Loucy (cell line): ENCODE measurements around the gene SCFD2.

Experiments
- H2AFZ ChIP-seq: fragments of 200-600 bp; sonication (generic); 2 replicates; pipeline ENCODE4 v1.6.0; 2016; ENCODE audit warnings: antibody characterized with exemption, mild to moderate bottlenecking, low read length, moderate library complexity
- H3F3A ChIP-seq: fragments of 200-600 bp; 2 replicates; pipeline ENCODE4 v1.6.0; 2016; ENCODE audit warnings: antibody characterized with exemption, low read depth, mild to moderate bottlenecking
- H3K27me3 ChIP-seq: fragments of 200-600 bp; sonication (generic); 2 replicates; pipeline ENCODE4 v1.6.1; 2014; ENCODE audit warnings: low read length, mild to moderate bottlenecking; ENCODE audit not compliant: insufficient read depth, poor library complexity, severe bottlenecking
- H3K36me3 ChIP-seq: fragments of 200-600 bp; sonication (generic); 2 replicates; pipeline ENCODE4 v1.6.1; 2016; ENCODE audit warnings: low read length; ENCODE audit not compliant: insufficient read depth
- H3K4me1 ChIP-seq: fragments of 200-600 bp; sonication (generic); 2 replicates; pipeline ENCODE4 v1.5.1; 2014; ENCODE audit warnings: low read length, mild to moderate bottlenecking; ENCODE audit not compliant: insufficient read depth, poor library complexity, severe bottlenecking
- H3K4me2 ChIP-seq: fragments of 200-600 bp; sonication (generic); 2 replicates; pipeline ENCODE4 v1.6.0; 2014; ENCODE audit warnings: antibody characterized with exemption, low read length, low read depth, mild to moderate bottlenecking; ENCODE audit not compliant: poor library complexity, severe bottlenecking
- H3K4me3 ChIP-seq: fragments of 200-600 bp; sonication (generic); 2 replicates; pipeline ENCODE4 v1.5.1; 2014; ENCODE audit warnings: low read length, mild to moderate bottlenecking, mixed read lengths; ENCODE audit not compliant: poor library complexity, severe bottlenecking
- H3K79me2 ChIP-seq: fragments of 200-600 bp; sonication (generic); 2 replicates; pipeline ENCODE4 v1.6.1; 2014; ENCODE audit warnings: low read length; ENCODE audit not compliant: insufficient read depth
- H3K9ac ChIP-seq: fragments of 200-600 bp; sonication (generic); 2 replicates; pipeline ENCODE4 v1.6.0; 2014; ENCODE audit warnings: mild to moderate bottlenecking, low read depth, low read length, moderate library complexity; ENCODE audit not compliant: poor library complexity, severe bottlenecking
- H3K9me2 ChIP-seq: fragments of 200-600 bp; sonication (generic); replicated peaks from 2 replicates; pipeline ENCODE4 v1.6.1; 2016; ENCODE audit warnings: low read depth, low read length, mixed read lengths
- H3K9me3 ChIP-seq: fragments of 200-600 bp; sonication (generic); 2 replicates; pipeline ENCODE4 v1.6.1; 2014; ENCODE audit warnings: mild to moderate bottlenecking, antibody characterized with exemption, low read length, low read depth; ENCODE audit not compliant: insufficient read depth
- H4K20me1 ChIP-seq: fragments of 200-600 bp; sonication (generic); 2 replicates; pipeline ENCODE4 v1.6.0; 2014; ENCODE audit warnings: antibody characterized with exemption, low read length, mild to moderate bottlenecking; ENCODE audit not compliant: insufficient read depth, poor library complexity, severe bottlenecking
- CTCF ChIP-seq: fragments of 200-600 bp; sonication (generic); conservative IDR thresholded peaks from 2 replicates; pipeline ENCODE4 v1.5.1; 2014; ENCODE audit warnings: mild to moderate bottlenecking, antibody characterized with exemption, low read length
- EZH2phosphoT487 ChIP-seq: fragments of 200-600 bp; IDR thresholded peaks from 2 replicates; pipeline ENCODE4 v1.6.1; 2018; ENCODE audit warnings: antibody characterized with exemption, mild to moderate bottlenecking, moderate library complexity, borderline replicate concordance

Gene SCFD2

GRCh38 chr4:53367721-53368120 is 1.9 kb upstream of the SCFD2 start:
- H3K4me1 ChIP-seq, result peaks cover 15% of the 10 kb centered on the region
- H3K9me2 ChIP-seq, result no peaks in the 10 kb centered on the region
- no peak overlapping the region for H3K9ac ChIP-seq
- H4K20me1 ChIP-seq, result no peaks in the 10 kb centered on the region
- H2AFZ ChIP-seq, result no peak overlapping the region
- H3K4me2 ChIP-seq, result no peak overlapping the region
- H3K4me3 ChIP-seq, result no peak overlapping the region
- no peaks in the 10 kb centered on the region for H3K27me3 ChIP-seq
- H3K36me3 ChIP-seq, result no peaks in the 10 kb centered on the region
- peaks cover 22% of the 10 kb centered on the region for H3K79me2 ChIP-seq
- TF ChIP-seq EZH2phosphoT487, result no peak
- TF ChIP-seq CTCF, result no peak
- H3F3A ChIP-seq, result no peaks in the 10 kb centered on the region
- H3K9me3 ChIP-seq, result no peaks in the 10 kb centered on the region

GRCh38 chr4:53366301-53366716 is 448 bp upstream of the SCFD2 start:
- Histone ChIP-seq H3K36me3 (no peaks in the 10 kb centered on the region), H4K20me1 (peaks cover 5% of the 10 kb centered on the region), H3K4me3 (peak overlapping the region; percentile 98), H3F3A (no peaks in the 10 kb centered on the region), H3K9me2 (no peaks in the 10 kb centered on the region), H3K9ac (peak overlapping the region; percentile 67), H3K4me2 (peak overlapping the region; percentile 81), H3K9me3 (no peaks in the 10 kb centered on the region), H3K4me1 (peaks cover 29% of the 10 kb centered on the region), H3K79me2 (peaks cover 32% of the 10 kb centered on the region), H3K27me3 (no peaks in the 10 kb centered on the region), H2AFZ (peak overlapping the region; percentile 89)
- TF ChIP-seq EZH2phosphoT487 (no peak), CTCF (no peak)

GRCh38 chr4:53365121-53365485 is 758 bp downstream of the SCFD2 start:
- TF ChIP-seq EZH2phosphoT487 (no peak), CTCF (no peak)
- H3K36me3 ChIP-seq, result no peaks in the 10 kb centered on the region
- H3K27me3 ChIP-seq, result no peaks in the 10 kb centered on the region
- H3K9me2 ChIP-seq, result no peaks in the 10 kb centered on the region
- peak overlapping the region; percentile 96 for H2AFZ ChIP-seq
- H3K4me2 ChIP-seq, result peak overlapping the region; percentile 91
- H3K9ac ChIP-seq, result peak overlapping the region; percentile 74
- H3K4me3 ChIP-seq, result peak overlapping the region; percentile 98
- H3K9me3 ChIP-seq, result no peaks in the 10 kb centered on the region
- peaks cover 5% of the 10 kb centered on the region for H4K20me1 ChIP-seq
- no peaks in the 10 kb centered on the region for H3F3A ChIP-seq
- peaks cover 41% of the 10 kb centered on the region for H3K4me1 ChIP-seq
- peaks cover 40% of the 10 kb centered on the region for H3K79me2 ChIP-seq
